GM21381 (cell line): ENCODE results near the gene TRRAP.
"Not testable (repeated sequence)": the region's sequence is repeated elsewhere in the genome, so short reads cannot be mapped to it uniquely, and the experiment has no call there.

Source experiments
- ATAC-seq: cut with Tn5 transposase; IDR thresholded peaks from one replicate; pipeline ENCODE4 v1.9.1; 2021; ENCODE audit warnings: mild to moderate bottlenecking, moderate library complexity; ENCODE audit not compliant: unreplicated experiment

TRRAP gene

GRCh38 chr7:99040104-99040958, 162.0 kb downstream of the TRRAP start:
- no peak for ATAC-seq

GRCh38 chr7:99041526-99041925, 163.2 kb downstream of the TRRAP start:
- no peak for ATAC-seq

- ATAC-seq: no peak
Observed at GRCh38 chr7:99042957-99043356, 164.6 kb downstream of the TRRAP start.

GRCh38 chr7:99044858-99045257, 166.5 kb downstream of the TRRAP start:
- ATAC-seq: not testable (repeated sequence)

GRCh38 chr7:99046262-99046661, 167.9 kb downstream of the TRRAP start:
- not testable (repeated sequence) for ATAC-seq

- ATAC-seq: no peak
Observed at GRCh38 chr7:99046722-99047121, 168.4 kb downstream of the TRRAP start.

- ATAC-seq: no peak
Observed at GRCh38 chr7:99047526-99048077, 169.3 kb downstream of the TRRAP start.

- no peak for ATAC-seq
Observed at GRCh38 chr7:99050971-99051370, 172.6 kb downstream of the TRRAP start.

- no peak for ATAC-seq
Observed at GRCh38 chr7:99054781-99055180, 176.4 kb downstream of the TRRAP start.

- no peak for ATAC-seq
Observed at GRCh38 chr7:99061001-99061776, 182.9 kb downstream of the TRRAP start.
